Skin of body (tissue), 3 donors: Measurements from ENCODE around the gene IHH. TPM values are rescaled to one million over a fixed set of nuclear protein-coding genes. Genes with fewer than 3 reads are reported as not detected.

Experiments used
- DNase-seq: peaks from one replicate; lab custom pipeline; 2025; lab: John Stamatoyannopoulos, UW
- small RNA-seq: library from RNA; depleted of rRNA; stranded (forward); fragments of <200 nt; gene quantifications from one replicate; pipeline ENCODE3, GENCODE V24; 2014; ENCODE audit warnings: low replicate concordance
- total RNA-seq: library from RNA; depleted of rRNA; stranded (reverse); fragments of >200 nt; gene quantifications from one replicate; pipeline ENCODE4 v1.2.3, GENCODE V29; 2014

Gene IHH
- total RNA-seq, 1 donor from 2014 or later, result 0.10 TPM

DNA sequence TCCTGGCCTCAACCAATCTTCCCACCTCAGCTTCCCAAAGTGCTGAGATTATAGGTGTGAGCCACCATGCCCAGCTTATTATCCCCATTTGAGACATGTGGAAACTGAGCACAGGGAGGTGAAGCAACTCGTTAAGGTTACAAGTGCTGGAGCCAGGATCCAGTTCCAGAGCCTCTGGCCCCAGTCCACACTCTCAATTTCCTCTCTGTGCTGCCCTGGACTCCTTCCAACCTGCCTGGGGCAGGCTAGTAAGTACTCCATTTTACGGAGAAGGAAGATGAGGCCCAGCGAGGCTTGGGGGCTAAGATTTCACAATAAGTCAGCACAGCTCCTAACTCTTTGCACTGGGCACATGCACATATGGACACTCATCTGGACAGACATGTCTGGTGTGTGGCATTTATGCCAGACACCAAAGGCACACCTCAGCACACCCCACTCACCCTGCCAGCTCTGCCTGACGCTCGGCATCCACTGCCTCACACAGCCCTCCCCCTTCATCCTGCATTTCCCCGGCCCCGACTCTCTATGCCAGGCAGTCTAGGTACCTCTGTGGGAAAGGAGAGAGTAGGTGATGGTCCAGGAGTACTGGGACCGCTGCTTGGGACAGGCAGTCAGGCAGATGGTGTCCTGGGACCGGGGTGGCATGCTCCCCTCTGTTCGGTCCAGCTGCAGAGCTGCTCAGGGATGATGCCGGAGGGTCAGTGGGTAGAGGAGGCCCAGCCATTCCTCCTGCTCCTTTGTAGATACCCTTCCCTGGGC, 39.9 kb downstream of the IHH start:
- no peak for DNase-seq

DNA sequence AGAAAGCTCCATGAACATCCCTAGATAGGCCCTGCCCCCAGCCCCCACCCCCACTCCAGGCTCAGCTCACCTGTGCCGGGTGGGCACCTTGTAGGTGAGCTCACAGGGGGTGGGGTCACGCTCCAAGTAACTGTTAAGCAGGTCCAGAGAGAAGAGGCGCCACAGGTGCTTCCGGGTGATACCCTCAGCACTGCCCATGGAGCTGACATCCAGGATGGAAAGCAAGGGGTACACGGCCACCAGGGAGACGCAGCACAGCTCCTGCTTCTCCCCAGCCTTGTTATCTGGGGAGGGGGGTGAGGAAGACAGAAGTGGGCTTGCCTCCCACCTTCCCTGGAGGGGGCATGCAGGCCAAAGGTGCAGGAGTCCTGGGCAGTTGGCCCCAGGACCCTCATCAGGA, 41.3 kb downstream of the IHH start:
- DNase-seq, result no peak

DNA sequence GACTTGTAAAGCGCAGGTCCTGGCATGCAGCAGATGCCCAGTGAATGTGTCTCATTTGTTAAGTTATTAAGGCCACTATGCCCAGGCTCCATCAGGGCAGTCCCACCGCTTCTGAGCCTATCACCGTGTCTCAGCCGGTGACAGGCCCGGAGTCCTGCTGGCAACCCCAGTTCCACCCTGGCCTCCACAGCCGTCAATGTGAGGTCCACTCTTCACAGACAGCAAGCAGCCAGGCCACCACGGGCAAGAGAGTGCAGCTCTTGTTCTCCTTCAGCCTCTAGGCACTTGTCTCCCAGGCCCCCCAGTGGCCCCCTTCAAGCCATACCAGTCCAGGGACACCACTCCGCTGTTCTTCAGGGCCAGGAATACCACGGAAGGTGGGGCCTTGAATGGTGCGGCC, 42.0 kb downstream of the IHH start:
- no peak for DNase-seq

DNA sequence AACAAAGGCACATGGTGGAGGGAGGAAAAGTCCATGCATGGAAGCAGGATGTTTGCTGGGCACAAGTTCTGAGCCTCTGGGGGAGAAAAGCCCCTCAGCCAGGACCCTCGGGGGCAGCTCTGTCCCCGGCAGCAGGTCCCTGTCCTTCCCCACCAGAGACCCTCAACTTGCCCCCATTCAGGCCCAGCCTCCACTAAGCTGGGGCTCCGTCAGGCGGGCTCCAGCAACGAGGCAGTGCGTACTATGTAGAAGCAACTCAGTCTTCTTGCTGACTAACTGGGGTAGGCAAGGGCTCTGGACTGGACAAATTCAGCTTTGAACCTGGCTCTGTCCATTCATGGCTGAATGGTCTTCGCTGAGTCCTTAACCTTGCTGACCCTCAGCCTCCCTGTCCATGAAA, 42.4 kb downstream of the IHH start:
- DNase-seq, result no peak

DNA sequence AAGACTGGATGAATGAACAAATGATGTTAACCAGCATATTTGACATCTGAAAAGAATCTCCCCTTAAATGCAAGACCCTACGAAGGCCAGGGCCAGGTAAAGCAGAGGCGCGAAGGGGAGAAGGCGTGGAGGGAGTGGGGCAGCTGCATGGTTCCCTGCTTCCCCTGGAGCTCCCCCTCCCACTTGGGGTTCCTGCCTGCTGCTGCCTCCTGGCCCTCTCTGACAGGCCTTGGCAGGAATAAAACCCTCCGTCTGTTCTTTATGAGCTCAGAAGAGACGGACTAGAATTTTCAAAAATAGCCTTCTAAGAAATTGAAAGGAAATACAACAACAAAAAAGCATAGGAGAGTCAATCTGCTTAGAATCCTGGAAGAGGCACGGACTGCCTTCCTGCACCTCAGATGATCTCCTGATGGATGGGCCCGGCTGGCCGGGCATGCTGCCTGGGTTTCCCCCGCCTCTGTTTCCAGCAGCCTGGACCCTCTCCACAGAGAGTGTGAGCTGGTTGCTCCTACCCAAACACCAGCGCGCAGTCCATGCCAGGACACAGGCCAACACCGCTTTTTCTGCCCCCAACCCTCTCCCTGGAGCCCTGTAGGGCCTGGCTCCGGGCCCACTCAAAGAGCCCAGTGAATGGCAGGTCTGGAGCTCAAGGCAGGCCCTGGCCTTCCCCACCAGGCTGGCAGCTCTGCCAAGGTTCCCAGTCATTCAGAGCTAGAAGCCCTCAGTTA, 43.4 kb downstream of the IHH start:
- no peak for DNase-seq

DNA sequence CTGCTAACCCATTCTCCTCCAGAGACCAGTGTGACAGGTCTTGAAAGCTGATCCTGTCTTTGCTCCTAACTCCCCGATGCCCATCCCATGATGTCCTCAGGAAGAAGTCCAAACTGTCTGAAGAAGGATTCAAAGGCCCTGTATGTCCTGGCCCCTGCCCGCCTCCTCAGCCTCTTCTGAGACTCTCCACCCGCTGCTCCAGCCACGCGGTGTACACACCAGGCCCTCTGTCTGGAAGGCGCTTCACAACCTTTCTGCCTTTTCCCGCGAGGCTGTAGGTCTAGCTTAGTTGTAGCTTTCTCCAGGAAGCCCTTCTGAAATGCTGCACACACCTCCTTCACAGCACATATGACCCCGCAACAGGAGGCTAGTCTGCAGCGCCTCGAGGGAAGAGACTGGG, 44.0 kb downstream of the IHH start:
- no peak for DNase-seq

DNA sequence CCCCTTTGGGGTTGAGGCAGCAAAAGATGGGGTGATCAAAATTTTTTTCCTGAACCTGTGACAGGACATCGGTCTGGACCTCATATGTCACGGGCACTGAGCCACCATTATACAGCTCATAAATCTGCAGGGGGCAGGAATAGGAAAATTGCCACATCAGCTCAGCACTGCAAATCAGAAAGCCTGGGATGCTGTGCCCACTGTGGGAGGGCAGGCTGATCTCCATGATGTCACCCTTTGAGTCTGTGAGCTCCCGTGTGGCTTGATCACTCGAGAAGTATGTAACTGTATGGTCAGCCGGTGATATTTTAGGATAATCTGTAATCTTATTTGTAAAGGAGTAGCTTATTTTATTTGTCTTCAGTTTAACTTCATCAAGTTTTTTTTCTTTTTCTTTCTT, 49.8 kb downstream of the IHH start:
- DNase-seq, result no peak

DNA sequence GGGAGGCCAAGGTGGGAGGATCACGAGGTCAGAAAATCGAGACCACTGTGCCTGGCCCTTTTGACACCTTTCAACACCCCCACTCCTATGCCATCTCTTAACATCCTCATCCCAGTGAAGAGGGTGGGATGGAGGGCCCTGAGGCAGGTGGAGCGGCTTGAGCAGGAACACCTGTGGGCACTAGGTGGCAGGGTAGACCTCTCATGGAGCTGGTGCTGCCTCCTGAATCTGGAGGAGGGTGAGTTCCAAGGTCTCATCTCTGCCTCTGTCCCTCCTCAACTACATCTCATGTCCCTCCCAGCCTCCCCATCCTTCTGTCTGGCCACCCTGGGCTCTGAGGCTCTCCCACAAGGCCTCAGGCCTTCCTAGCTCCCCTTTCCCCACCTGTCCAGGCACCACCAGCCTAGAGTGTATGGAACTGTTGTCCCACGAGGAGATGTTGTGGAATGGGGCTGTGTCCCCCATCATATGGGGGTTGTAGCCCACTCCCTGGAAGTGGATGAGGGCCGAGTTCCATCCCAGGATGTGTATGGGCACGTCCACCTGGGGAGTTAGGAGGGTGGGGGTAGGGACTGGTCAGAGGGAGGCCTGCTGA, 50.5 kb downstream of the IHH start:
- no peak for DNase-seq

DNA sequence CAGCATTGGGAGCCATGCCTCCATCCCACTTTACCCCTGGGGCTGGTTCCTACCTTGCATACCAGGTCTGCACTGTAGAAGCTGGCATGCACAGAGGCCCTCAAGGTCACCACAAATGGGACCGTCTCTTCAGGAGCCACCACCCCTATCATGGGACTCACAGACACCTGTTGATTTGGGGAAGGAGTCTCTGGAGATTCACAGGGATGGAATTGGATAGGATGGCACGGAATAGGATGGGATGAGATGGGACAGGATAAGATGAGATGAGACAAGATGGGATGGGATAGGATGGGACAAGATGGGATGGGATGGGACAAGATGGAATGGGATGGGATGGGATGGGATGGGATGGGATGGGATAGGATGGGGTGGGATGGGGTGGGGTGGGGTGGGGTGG, 51.4 kb downstream of the IHH start:
- DNase-seq, result no peak

Small RNA genes within 50 kb of the gene (small RNA-seq; reads per million reads assigned to genes)
- gene MIR3131, result not detected
- gene RN7SL764P, result not detected

Other genes with a start within 250 kb of the IHH start
- 2.5 TPM for gene PRKAG3, start 229.1 kb downstream of the IHH start, total RNA-seq
- 1.7 TPM for gene WNT6, start 201.1 kb downstream of the IHH start, total RNA-seq
- gene WNT10A, start 180.1 kb downstream of the IHH start, total RNA-seq, result 5.7 TPM
- not detected for gene CDK5R2, start 101.3 kb downstream of the IHH start, total RNA-seq
- gene FEV, start 75.7 kb downstream of the IHH start, total RNA-seq, result not detected
- not detected for gene CRYBA2, start 67.5 kb downstream of the IHH start, total RNA-seq
- gene CFAP65, start 19.4 kb downstream of the IHH start, total RNA-seq, result not detected
- 10.7 TPM for gene NHEJ1, start 99.9 kb upstream of the IHH start, total RNA-seq
- 1.5 TPM for gene SLC23A3, start 109.1 kb upstream of the IHH start, total RNA-seq
- gene CNPPD1, start 116.0 kb upstream of the IHH start, total RNA-seq, result 24.1 TPM
- 31.2 TPM for gene RETREG2, start 117.4 kb upstream of the IHH start, total RNA-seq
- 14.1 TPM for gene ZFAND2B, start 145.9 kb upstream of the IHH start, total RNA-seq
- 23.8 TPM for gene ABCB6, start 158.0 kb upstream of the IHH start, total RNA-seq
- gene ATG9A, start 168.7 kb upstream of the IHH start, total RNA-seq, result 24.7 TPM
- 41.6 TPM for gene ANKZF1, start 168.9 kb upstream of the IHH start, total RNA-seq
- 6.8 TPM for gene GLB1L, start 184.5 kb upstream of the IHH start, total RNA-seq
- 8.2 TPM for gene STK16, start 184.6 kb upstream of the IHH start, total RNA-seq
- gene TUBA4B, start 192.3 kb upstream of the IHH start, total RNA-seq, result not detected
- gene TUBA4A, start 193.0 kb upstream of the IHH start, total RNA-seq, result 35.7 TPM
- 46.7 TPM for gene DNAJB2, start 218.4 kb upstream of the IHH start, total RNA-seq
- gene PTPRN, start 248.5 kb upstream of the IHH start, total RNA-seq, result not detected